ENCODE measurements around the gene AMPH.

GRCh38 chr7:38476764-38477163 is 154.4 kb downstream of the AMPH start:
- TF ChIP-seq CTCF (IDR thresholded peaks at IDR 0.05 in 2 of 3, conservative IDR thresholded peaks at IDR 0.05 in 1 of 3; ENCODE audit: borderline replicate concordance in 1 of 3, insufficient read depth in 1 of 3, low read depth in 2 of 3, low read length in 2 of 3): no peak
- no peak for TF ChIP-seq POLR2A (IDR thresholded peaks at IDR 0.05; ENCODE audit: borderline replicate concordance, extremely low read depth, insufficient read depth, insufficient read length)
- TF ChIP-seq POLR2AphosphoS5 (IDR thresholded peaks at IDR 0.05; ENCODE audit: low read depth, low read length): no peak
- TF ChIP-seq ATF3 (IDR thresholded peaks at IDR 0.05): no peak
- no peak for TF ChIP-seq TCF7L2 (IDR thresholded peaks at IDR 0.05; ENCODE audit: borderline replicate concordance, extremely low read depth, insufficient read depth, insufficient read length)
- no peak for TF ChIP-seq EZH2 (IDR thresholded peaks at IDR 0.05)
- TF ChIP-seq SIN3A (IDR thresholded peaks at IDR 0.05; ENCODE audit: low read depth): no peak

Measured in HCT116 (cell line).